K562 (cell line): ENCODE measurements around the gene DHX8. TPM values are rescaled to one million over a fixed set of nuclear protein-coding genes. Genes with fewer than 3 reads are reported as not detected.

ENCODE experiments used
- ATAC-seq: fragments of 200-7000 bp; cut with Tn5 transposase; 3 replicates; pipeline ENCODE4 v1.9.1; 2020; ENCODE audit warnings: moderate library complexity
- BruUV-seq: library from RNA; stranded (reverse); fragments of 400-500 nt; replicated peaks from 2 replicates; lab custom pipeline; 2021; lab: Mats Ljungman, UMichigan
- CTCF ChIA-PET: fragments of 300-600 bp; formaldehyde crosslinking; extraction: SDS; loops from one replicate; lab custom pipeline; 2021; ENCODE audit warnings: low intra/inter-chr PET ratio; lab: Yijun Ruan, JAX
- POLR2A ChIA-PET: fragments of 300-600, 350-650 bp; sonication (Branson Sonifier 250); formaldehyde crosslinking; extraction: SDS; loops from one replicate; lab custom pipeline; 2021; ENCODE audit warnings: antibody characterized with exemption, inconsistent platforms; lab: Yijun Ruan, JAX
- DNase-seq, 4 experiments: peaks; one replicate each; pipeline versions ENCODE4 v3.0.0 to v3.0.0-alpha.2; 2011 to 2018; ENCODE audit warnings: low spot score in 3 of 4, mixed read lengths in 3 of 4; ENCODE audit errors: extremely low read depth in 1 of 4
- FAIRE-seq: peaks from 2 replicates; lab custom pipeline; 2011; peaks lifted over from hg19 to GRCh38; lab: Jason Lieb, UNC
- H2AFZ ChIP-seq: 2 replicates; pipeline ENCODE4 v1.6.0; 2011; ENCODE audit warnings: low read depth, low read length, control low read depth, inconsistent platforms
- H3K27ac ChIP-seq: fragments of 200-600 bp; 3 replicates; pipeline ENCODE4 v1.8.0; 2011; ENCODE audit warnings: low read depth, mild to moderate bottlenecking, control low read depth, inconsistent platforms, low read length, moderate library complexity, mixed read lengths; ENCODE audit errors: extremely low read depth
- H3K27me3 ChIP-seq, 2 experiments: fragments of 300-600 bp in 1 of 2; 2 replicates in 1 of 2; 3 replicates in 1 of 2; pipeline versions ENCODE4 v1.6.0 to v1.8.0; 2011; ENCODE audit warnings: inconsistent platforms in 2 of 2, low read length in 2 of 2, mild to moderate bottlenecking in 1 of 2, mixed read lengths in 1 of 2, moderate library complexity in 1 of 2; ENCODE audit not compliant: control insufficient read depth in 2 of 2, insufficient read depth in 2 of 2
- H3K36me3 ChIP-seq: fragments of 300-600 bp; 3 replicates; pipeline ENCODE4 v1.8.0; 2011; ENCODE audit warnings: mild to moderate bottlenecking, low read length, inconsistent platforms; ENCODE audit not compliant: control insufficient read depth, insufficient read depth
- H3K4me1 ChIP-seq, 2 experiments: fragments of 200-600 bp in 1 of 2; replicated peaks in 1 of 2; 2 replicates in 1 of 2; 3 replicates in 1 of 2; pipeline versions ENCODE4 v1.5.1 to v1.8.0; 2011; ENCODE audit warnings: inconsistent platforms in 2 of 2, low read length in 2 of 2, mild to moderate bottlenecking in 1 of 2, mixed read lengths in 1 of 2, moderate library complexity in 1 of 2; ENCODE audit not compliant: control insufficient read depth in 2 of 2, insufficient read depth in 2 of 2
- H3K4me2 ChIP-seq: 2 replicates; pipeline ENCODE4 v1.6.1; 2011; ENCODE audit warnings: low read length, control low read depth, inconsistent platforms, mixed read lengths; ENCODE audit not compliant: insufficient read depth
- H3K4me3 ChIP-seq: fragments of 200-600 bp; sonication (generic), shearing (Covaris generic); 2 replicates; pipeline ENCODE4 v1.5.1; 2016; ENCODE audit warnings: control low read depth, inconsistent platforms
- H3K79me2 ChIP-seq: fragments of 200-600 bp; 3 replicates; pipeline ENCODE4 v1.8.0; 2011; ENCODE audit warnings: low read length, inconsistent platforms; ENCODE audit not compliant: control insufficient read depth, insufficient read depth
- H3K9ac ChIP-seq, 2 experiments: 2 replicates each; pipeline versions ENCODE4 v1.6.0 to v1.6.1; 2011; ENCODE audit warnings: low read depth in 2 of 2, low read length in 2 of 2, control low read depth in 1 of 2, inconsistent platforms in 1 of 2, mild to moderate bottlenecking in 1 of 2, mixed read lengths in 1 of 2; ENCODE audit not compliant: insufficient read depth in 1 of 2
- H3K9me1 ChIP-seq: one replicate; pipeline ENCODE4 v1.6.0; 2011; ENCODE audit warnings: inconsistent platforms, mild to moderate bottlenecking, low read length, moderate library complexity; ENCODE audit not compliant: control insufficient read depth, insufficient read depth
- H3K9me3 ChIP-seq: replicated peaks from 2 replicates; pipeline ENCODE4 v1.5.1; 2011; ENCODE audit warnings: low read depth, low read length, inconsistent platforms; ENCODE audit not compliant: control insufficient read depth, insufficient read depth
- H4K20me1 ChIP-seq: replicated peaks from 2 replicates; pipeline ENCODE4 v1.6.1; 2011; ENCODE audit warnings: low read length, inconsistent platforms, mixed read lengths; ENCODE audit not compliant: control insufficient read depth, insufficient read depth
- HDAC8 ChIP-seq: fragments of 450-650 bp; IDR thresholded peaks from 2 replicates; pipeline ENCODE4 v1.6.1; 2016; ENCODE audit warnings: mild to moderate bottlenecking, missing genetic modification characterization, moderate library complexity, missing compliant biosample characterization
- NCOA1 ChIP-seq: fragments of 450-650 bp; IDR thresholded peaks from 2 replicates; pipeline ENCODE4 v1.6.1; 2016; ENCODE audit warnings: low read depth
- NR4A1 ChIP-seq, 2 experiments: fragments of 250-450 bp in 1 of 2; fragments of 450-650 bp in 1 of 2; sonication (Bioruptor Pico) in 1 of 2; IDR thresholded peaks; 2 replicates each; pipeline versions ENCODE4 v1.4.0 to v1.6.1; 2016 to 2020; ENCODE audit warnings: mild to moderate bottlenecking in 2 of 2, missing compliant biosample characterization in 1 of 2, missing genetic modification characterization in 1 of 2, moderate library complexity in 1 of 2
- NUFIP1 ChIP-seq: fragments of 450-650 bp; IDR thresholded peaks from 2 replicates; pipeline ENCODE4 v1.6.1; 2018; ENCODE audit not compliant: partially characterized antibody
- RREB1 ChIP-seq: fragments of 250-450 bp; sonication (Bioruptor Pico); IDR thresholded peaks from 2 replicates; pipeline ENCODE4 v1.4.0; 2020
- SMARCA5 ChIP-seq: fragments of 450-650 bp; IDR thresholded peaks from 2 replicates; pipeline ENCODE4 v1.6.1; 2016
- YY1 ChIP-seq, 3 experiments: IDR thresholded peaks; 2 replicates each; pipeline ENCODE4 v1.6.1; 2011; ENCODE audit warnings: low read length in 2 of 3, mild to moderate bottlenecking in 2 of 3, moderate library complexity in 2 of 3, borderline replicate concordance in 1 of 3, control low read depth in 1 of 3, low read depth in 1 of 3; ENCODE audit not compliant: insufficient read depth in 3 of 3, insufficient replicate concordance in 2 of 3, control insufficient read depth in 1 of 3, insufficient read length in 1 of 3; ENCODE audit errors: extremely low read depth in 1 of 3
- ZNF165 ChIP-seq: fragments of 250-450 bp; sonication (Bioruptor Pico); IDR thresholded peaks from 2 replicates; pipeline ENCODE4 v1.4.0; 2020; ENCODE audit warnings: borderline replicate concordance
- ZNF398 ChIP-seq: fragments of 250-450 bp; sonication (Bioruptor Pico); IDR thresholded peaks from 2 replicates; pipeline ENCODE4 v1.8.0; 2021; ENCODE audit warnings: moderate library complexity, mild to moderate bottlenecking, inconsistent platforms
- WGBS: fragments of 100-300 bp; shearing (Covaris generic); methylation state at CpG from one replicate; pipeline ENCODE4 v1.1.6; 2016; ENCODE audit warnings: low coverage, mixed read lengths; ENCODE audit not compliant: insufficient coverage; ENCODE audit errors: missing lambda C conversion rate; 5-methylcytosine and 5-hydroxymethylcytosine counted together
- in situ Hi-C: fragments of 300-500 bp; cut with MboI; formaldehyde crosslinking; loops from 4 replicates; pipeline ENCODE4 v1.15.0; 2018; ENCODE audit warnings: inconsistent platforms, mixed read lengths
- intact Hi-C: fragments of 100-400 bp; cut with micrococcal nuclease; formaldehyde crosslinking; loops from 2 replicates; pipeline ENCODE4 v1.14.2; 2022
- polyA plus RNA-seq, 8 experiments: library from polyadenylated mRNA; depleted of rRNA in 4 of 8; stranded (reverse) in 5 of 8; unstranded in 3 of 8; fragments of >200 nt; fragmentation: Nextera tagmentation in 2 of 8; fragmentation: Illumina TruSeq in 1 of 8; extraction: Ambion mirVana in 2 of 8; extraction: Trizol in 1 of 8; gene quantifications; 2 replicates each; pipeline versions ENCODE4 v1.2.1 to v1.2.3, GENCODE V29; 2011 to 2014; ENCODE audit warnings: inconsistent platforms in 1 of 8, missing spikeins in 1 of 8
- total RNA-seq, 7 experiments: library from RNA; depleted of rRNA in 6 of 7; stranded (reverse); fragments of >200 nt in 6 of 7; fragmentation: Illumina TruSeq in 2 of 7; extraction: Trizol in 2 of 7; gene quantifications; 2 replicates each; pipeline versions ENCODE4 v1.2.1 to v1.2.3, GENCODE V29; 2011 to 2021; ENCODE audit warnings: low replicate concordance in 1 of 7

Gene DHX8
- total and polyA plus RNA-seq, 9 of the 15 experiments (the other 6 are each of a cell fraction or from before 2014, with no cell fraction given), result 16.7 to 42.5 (median 25.6) TPM

- no peak for TF ChIP-seq NCOA1
- no peak for TF ChIP-seq NR4A1 (CRISPR knock-in tag; IDR thresholded peaks at IDR 0.05)
- no peak for TF ChIP-seq NR4A1 (tag; IDR thresholded peaks at IDR 0.05)
- no peak for TF ChIP-seq SMARCA5
- TF ChIP-seq ZNF398 (CRISPR knock-in tag), result no peak
Observed at GRCh38 chr17:43543300-43543699, 59.5 kb downstream of the DHX8 start (continued).

DNA sequence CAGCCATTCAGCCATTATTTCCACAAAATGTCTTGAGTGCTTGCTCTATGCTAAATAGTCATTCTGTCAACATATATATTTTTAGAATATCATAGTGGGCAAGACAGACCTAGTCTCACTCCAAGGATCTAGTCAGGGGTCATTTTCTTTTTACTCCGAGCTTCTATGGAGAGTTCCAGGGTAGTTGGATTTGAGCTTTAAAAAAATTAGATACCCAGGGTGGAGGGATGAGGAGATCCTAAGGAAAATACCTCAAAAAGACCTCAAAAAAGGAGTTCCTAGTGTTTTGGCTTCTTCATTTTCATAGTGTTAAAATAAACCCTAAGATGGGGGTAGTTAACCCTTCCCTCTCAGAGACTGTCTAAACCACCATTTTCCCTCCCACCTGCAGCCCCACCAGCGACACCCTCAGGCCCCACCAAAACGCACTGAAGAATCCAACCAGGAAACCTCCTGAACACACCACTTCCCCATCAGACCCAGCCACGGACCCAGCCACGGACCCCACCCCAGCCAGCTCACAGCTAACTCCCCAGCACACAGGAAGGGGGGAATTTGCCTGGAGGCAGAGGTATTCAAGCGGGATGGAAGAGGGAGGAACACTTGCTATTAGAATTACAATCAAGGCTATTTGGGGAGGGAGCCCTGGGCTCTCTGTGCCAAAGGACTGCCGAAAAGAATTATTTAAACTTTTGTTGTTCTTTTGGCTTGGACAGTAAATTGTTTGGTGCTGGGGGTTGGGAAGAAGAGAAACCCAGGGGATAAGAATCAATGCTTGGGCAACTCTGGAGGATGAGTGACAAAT is 60.2 kb downstream of the DHX8 start:
- peaks cover 11% of the 10 kb centered on the region; the same call in 1 of the 3 replicates for H3K36me3 ChIP-seq
- H3K9me3 ChIP-seq, result no peaks in the 10 kb centered on the region
- FAIRE-seq (peak; percentile 46), ATAC-seq (no peak), DNase-seq (peak; percentile 34 to 46 (median 42))
- peaks cover 36% of the 10 kb centered on the region for H3K79me2 ChIP-seq
- in situ Hi-C loops, result no loop called here
- peak overlapping the region; percentile 54 for H2AFZ ChIP-seq
- CTCF ChIA-PET, result interaction anchor here (0.6 kb wide), 1 partner anchor 65 kb away, joined by 3 read pairs; no protein-coding TSS in a partner anchor
- TSS peak; percentile 49 for BruUV-seq
- peak overlapping the region; percentile 73 to 92; a peak in 3 of 4 replicates for H3K9ac ChIP-seq
- no peaks in the 10 kb centered on the region for H3K27me3 ChIP-seq
- peaks cover 21 to 30% of the 10 kb centered on the region in 2 experiments for H3K4me1 ChIP-seq
- peak overlapping the region; percentile 73 for H3K4me3 ChIP-seq
- H3K27ac ChIP-seq, result peak overlapping the region; percentile 64; the same call in 2 of the 3 replicates
- intact Hi-C loops, result no loop called here
- POLR2A ChIA-PET, result interaction anchor here (0.5 to 1.5 kb wide), 5 partner anchors 9 to 189 kb away, joined by 3 to 8 read pairs (median 3); no protein-coding TSS in a partner anchor
- H3K9me1 ChIP-seq, result no peaks in the 10 kb centered on the region
- H4K20me1 ChIP-seq, result no peaks in the 10 kb centered on the region
- 30% methylated on average over 7 of the region's 7 CpGs for WGBS
- H3K4me2 ChIP-seq, result peak overlapping the region; percentile 82
- TF ChIP-seq NUFIP1 (no peak), YY1 (IDR thresholded peaks at IDR 0.05; ENCODE audit: borderline replicate concordance in 1 of 3, control insufficient read depth in 1 of 3, extremely low read depth in 1 of 3, insufficient read depth in 3 of 3, insufficient read length in 1 of 3, insufficient replicate concordance in 2 of 3, low read depth in 1 of 3, low read length in 2 of 3) (peak in 2 of 3 experiments; percentile 22 to 78), HDAC8 (no peak), RREB1 (no peak), ZNF165 (CRISPR knock-in tag) (no peak)
